Trophoblast cell (in vitro differentiated cells and primary cell): ENCODE measurements around the gene CFAP97D1.

Source experiments
- DNase-seq, 2 donors: peaks; one replicate each; pipeline ENCODE4 v3.0.0-alpha.2; 2016
- H2AFZ ChIP-seq: 2 replicates; pipeline ENCODE4 v1.6.1; 2013; ENCODE audit warnings: low read length, moderate library complexity, mild to moderate bottlenecking; ENCODE audit not compliant: insufficient read depth, poor library complexity
- H2AK5ac ChIP-seq: 2 replicates; pipeline ENCODE4 v1.6.1; 2013; ENCODE audit warnings: mild to moderate bottlenecking, low read length
- H2BK120ac ChIP-seq: 2 replicates; pipeline ENCODE4 v1.6.1; 2013; ENCODE audit warnings: low read length, mild to moderate bottlenecking, moderate library complexity; ENCODE audit not compliant: insufficient read depth, poor library complexity
- H2BK12ac ChIP-seq: 2 replicates; pipeline ENCODE4 v1.6.1; 2013; ENCODE audit warnings: mild to moderate bottlenecking, low read length, moderate library complexity
- H2BK5ac ChIP-seq: 2 replicates; pipeline ENCODE4 v1.6.1; 2013; ENCODE audit warnings: low read length, low read depth, moderate library complexity, mild to moderate bottlenecking; ENCODE audit not compliant: poor library complexity
- H3K14ac ChIP-seq: 2 replicates; pipeline ENCODE4 v1.6.1; 2013; ENCODE audit warnings: mild to moderate bottlenecking, low read length
- H3K18ac ChIP-seq: 2 replicates; pipeline ENCODE4 v1.6.1; 2013; ENCODE audit warnings: mild to moderate bottlenecking, low read length
- H3K23ac ChIP-seq: 2 replicates; pipeline ENCODE4 v1.6.1; 2013; ENCODE audit warnings: low read length
- H3K27ac ChIP-seq: 2 replicates; pipeline ENCODE4 v1.5.1; 2013; ENCODE audit warnings: low read depth, mild to moderate bottlenecking, inconsistent platforms, low read length, moderate library complexity
- H3K27me3 ChIP-seq: 2 replicates; pipeline ENCODE4 v1.6.1; 2013; ENCODE audit warnings: inconsistent platforms, mild to moderate bottlenecking, low read length, moderate library complexity; ENCODE audit not compliant: insufficient read depth
- H3K36me3 ChIP-seq, 2 experiments: 1 replicate in 1 of 2; 2 replicates in 1 of 2; pipeline ENCODE4 v1.6.1; 2013; ENCODE audit warnings: low read length in 2 of 2, mild to moderate bottlenecking in 2 of 2, moderate library complexity in 1 of 2; ENCODE audit not compliant: insufficient read depth in 2 of 2, control insufficient read depth in 1 of 2
- H3K4ac ChIP-seq: 2 replicates; pipeline ENCODE4 v1.6.1; 2013; ENCODE audit warnings: low read depth, mild to moderate bottlenecking, low read length, moderate library complexity
- H3K4me1 ChIP-seq, 2 experiments: 1 replicate in 1 of 2; 2 replicates in 1 of 2; pipeline ENCODE4 v1.6.1; 2013; ENCODE audit warnings: low read length in 2 of 2, mild to moderate bottlenecking in 2 of 2, moderate library complexity in 1 of 2; ENCODE audit not compliant: insufficient read depth in 2 of 2, control insufficient read depth in 1 of 2
- H3K4me2 ChIP-seq: 2 replicates; pipeline ENCODE4 v1.6.1; 2013; ENCODE audit warnings: inconsistent platforms, mild to moderate bottlenecking, low read length, moderate library complexity
- H3K4me3 ChIP-seq: 2 replicates; pipeline ENCODE4 v1.5.1; 2013; ENCODE audit warnings: mild to moderate bottlenecking, low read depth, low read length, inconsistent platforms
- H3K79me1 ChIP-seq: one replicate; pipeline ENCODE4 v1.6.1; 2013; ENCODE audit warnings: low read length
- H3K79me2 ChIP-seq: 2 replicates; pipeline ENCODE4 v1.6.1; 2013; ENCODE audit warnings: low read length, mild to moderate bottlenecking; ENCODE audit not compliant: control insufficient read depth, insufficient read depth, poor library complexity
- H3K9ac ChIP-seq: 2 replicates; pipeline ENCODE4 v1.6.1; 2013; ENCODE audit warnings: mild to moderate bottlenecking, low read length
- H3K9me3 ChIP-seq: 2 replicates; pipeline ENCODE4 v1.6.1; 2013; ENCODE audit warnings: low read depth, mild to moderate bottlenecking, control low read depth, inconsistent platforms, low read length; ENCODE audit not compliant: insufficient read depth
- H4K12ac ChIP-seq: 2 replicates; pipeline ENCODE4 v1.6.1; 2013; ENCODE audit warnings: low read depth, mild to moderate bottlenecking, low read length, moderate library complexity
- H4K8ac ChIP-seq: 2 replicates; pipeline ENCODE4 v1.6.1; 2013; ENCODE audit warnings: low read depth, mild to moderate bottlenecking, low read length, moderate library complexity
- H4K91ac ChIP-seq: one replicate; pipeline ENCODE4 v1.6.1; 2013; ENCODE audit warnings: low read depth, mild to moderate bottlenecking, low read length, moderate library complexity
- WGBS: extraction: QIAGEN DNeasy Blood & Tissue Kit; methylation state at CpG from one replicate; pipeline ENCODE4 v1.1.7; 2013; ENCODE audit warnings: missing lambda C conversion rate; ENCODE audit not compliant: insufficient read length, insufficient coverage; ENCODE audit errors: extremely low coverage; 5-methylcytosine and 5-hydroxymethylcytosine counted together

The CFAP97D1 gene

DNA sequence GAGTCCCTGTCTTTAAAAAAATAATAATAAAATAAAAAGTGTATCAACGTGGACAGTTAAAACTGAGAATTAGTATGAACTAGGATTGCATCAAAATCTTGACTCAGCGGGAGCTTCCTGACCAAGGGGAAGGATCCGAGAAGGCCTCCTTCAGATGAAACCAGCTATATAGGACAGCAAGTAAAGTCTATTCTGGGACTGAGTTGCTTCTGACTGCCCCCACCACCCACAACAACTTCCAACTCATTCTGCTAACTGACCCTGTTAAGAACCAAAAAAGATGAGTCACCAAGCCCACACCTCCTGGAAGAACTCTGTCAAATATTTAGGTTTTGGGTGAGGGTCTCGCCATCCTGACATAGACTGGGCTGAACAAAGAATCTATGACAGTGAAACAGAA, 27.8 kb downstream of the CFAP97D1 start:
- Histone ChIP-seq H3K36me3 (no peaks in the 10 kb centered on the region), H3K27ac (no peak overlapping the region), H2BK5ac (no peak overlapping the region), H4K12ac (no peak overlapping the region), H3K18ac (no peak overlapping the region), H2AFZ (no peak overlapping the region), H4K91ac (no peak overlapping the region), H3K27me3 (no peaks in the 10 kb centered on the region), H3K4me2 (no peak overlapping the region), H4K8ac (no peak overlapping the region), H3K23ac (no peak overlapping the region), H3K79me2 (no peaks in the 10 kb centered on the region), H3K9ac (no peak overlapping the region), H3K79me1 (no peaks in the 10 kb centered on the region), H3K4me3 (no peak overlapping the region), H2BK120ac (no peak overlapping the region), H2AK5ac (no peak overlapping the region), H3K4me1 (peaks cover 0 to 2% of the 10 kb centered on the region in 2 experiments), H3K14ac (no peak overlapping the region), H2BK12ac (no peak overlapping the region), H3K4ac (no peak overlapping the region), H3K9me3 (no peaks in the 10 kb centered on the region)
- no peak for DNase-seq
- WGBS, result no CpG with 5 or more reads among the region's 4 CpGs

DNA sequence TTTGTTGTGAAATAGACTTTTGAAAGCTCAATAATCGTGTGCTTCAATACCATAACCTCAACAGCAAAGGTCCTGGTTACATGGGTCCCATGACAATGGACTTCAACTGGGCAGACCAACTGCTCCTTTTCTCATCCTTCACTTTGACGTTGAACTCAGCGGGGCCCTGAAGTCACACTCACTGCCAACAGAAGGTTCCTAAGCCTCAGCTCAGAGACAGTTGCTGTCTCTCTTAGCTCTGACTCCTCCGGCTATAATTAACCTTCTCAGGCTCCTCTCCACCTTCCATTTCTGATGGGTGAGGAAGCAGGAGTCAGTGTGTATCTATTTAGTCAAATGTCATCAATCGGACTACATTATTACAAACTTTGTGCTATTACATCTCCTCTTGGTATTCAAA, 28.9 kb downstream of the CFAP97D1 start:
- Histone ChIP-seq H3K4ac (no peak overlapping the region), H2BK5ac (no peak overlapping the region), H3K18ac (no peak overlapping the region), H3K4me3 (no peak overlapping the region), H3K9ac (no peak overlapping the region), H3K14ac (no peak overlapping the region), H4K12ac (no peak overlapping the region), H3K27ac (no peak overlapping the region), H3K23ac (no peak overlapping the region), H2AFZ (no peak overlapping the region), H2AK5ac (no peak overlapping the region), H3K36me3 (no peaks in the 10 kb centered on the region), H2BK120ac (no peak overlapping the region), H4K91ac (no peak overlapping the region), H3K4me2 (no peak overlapping the region), H3K79me2 (no peaks in the 10 kb centered on the region), H4K8ac (no peak overlapping the region), H3K27me3 (no peaks in the 10 kb centered on the region), H3K79me1 (no peaks in the 10 kb centered on the region), H2BK12ac (no peak overlapping the region), H3K4me1 (no peaks in the 10 kb centered on the region), H3K9me3 (no peaks in the 10 kb centered on the region)
- DNase-seq, result no peak
- no CpG with 5 or more reads among the region's 5 CpGs for WGBS

DNA sequence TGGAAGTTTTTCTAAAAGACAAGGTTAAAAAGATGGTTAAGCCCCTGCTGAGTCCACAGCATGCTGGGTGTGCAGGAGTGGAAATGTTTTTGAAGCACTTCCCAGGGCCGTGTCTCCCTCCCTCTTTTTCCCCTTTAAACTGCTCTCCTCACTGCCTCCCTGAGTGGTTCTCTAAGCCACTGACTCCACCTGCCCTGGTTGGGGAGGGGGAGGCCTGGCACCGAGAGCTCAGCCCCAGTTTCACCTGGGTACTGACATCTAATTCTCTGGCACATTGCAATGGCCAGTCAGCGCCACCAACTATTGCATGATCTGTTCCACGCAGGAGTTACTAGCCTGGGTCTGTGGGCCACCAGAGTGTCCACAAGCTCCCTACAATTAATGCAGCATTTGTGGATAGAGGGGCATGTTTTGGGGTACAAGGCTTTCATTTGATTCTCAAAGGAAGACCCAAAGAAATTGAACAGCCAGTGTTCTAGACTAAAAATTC, 30.0 kb downstream of the CFAP97D1 start:
- H2BK5ac ChIP-seq, result no peak overlapping the region
- no peaks in the 10 kb centered on the region for H3K4me1 ChIP-seq
- H2BK12ac ChIP-seq, result no peak overlapping the region
- H3K14ac ChIP-seq, result no peak overlapping the region
- H3K79me2 ChIP-seq, result no peaks in the 10 kb centered on the region
- H2AK5ac ChIP-seq, result no peak overlapping the region
- no peak overlapping the region for H2BK120ac ChIP-seq
- no peak overlapping the region for H2AFZ ChIP-seq
- H4K8ac ChIP-seq, result no peak overlapping the region
- H3K18ac ChIP-seq, result no peak overlapping the region
- no peaks in the 10 kb centered on the region for H3K79me1 ChIP-seq
- H3K9ac ChIP-seq, result no peak overlapping the region
- H3K36me3 ChIP-seq, result no peaks in the 10 kb centered on the region
- H3K23ac ChIP-seq, result no peak overlapping the region
- H3K4me3 ChIP-seq, result no peak overlapping the region
- no peaks in the 10 kb centered on the region for H3K27me3 ChIP-seq
- DNase-seq, result no peak
- no peak overlapping the region for H3K27ac ChIP-seq
- H3K4ac ChIP-seq, result no peak overlapping the region
- H4K12ac ChIP-seq, result no peak overlapping the region
- no peak overlapping the region for H3K4me2 ChIP-seq
- WGBS, result no CpG with 5 or more reads among the region's 4 CpGs
- no peaks in the 10 kb centered on the region for H3K9me3 ChIP-seq
- no peak overlapping the region for H4K91ac ChIP-seq

- Histone ChIP-seq H3K14ac (no peak overlapping the region), H4K12ac (no peak overlapping the region), H2BK12ac (no peak overlapping the region), H4K8ac (no peak overlapping the region), H3K27me3 (no peaks in the 10 kb centered on the region), H3K4ac (no peak overlapping the region), H2BK5ac (no peak overlapping the region), H3K27ac (no peak overlapping the region), H3K4me3 (no peak overlapping the region), H2AK5ac (no peak overlapping the region), H3K79me2 (no peaks in the 10 kb centered on the region), H3K4me2 (no peak overlapping the region), H3K4me1 (no peaks in the 10 kb centered on the region), H2BK120ac (no peak overlapping the region), H3K18ac (no peak overlapping the region), H3K9ac (no peak overlapping the region), H3K79me1 (no peaks in the 10 kb centered on the region), H3K36me3 (no peaks in the 10 kb centered on the region), H3K23ac (no peak overlapping the region), H3K9me3 (no peaks in the 10 kb centered on the region), H4K91ac (no peak overlapping the region), H2AFZ (no peak overlapping the region)
- no CpG with 5 or more reads among the region's 5 CpGs for WGBS
- no peak for DNase-seq
Observed at GRCh38 chr17:43810823-43811222, 30.6 kb downstream of the CFAP97D1 start.
